IPS-20b (cell line): ENCODE measurements around the gene CDC42BPA.
"Not testable (repeated sequence)": the region's sequence is repeated elsewhere in the genome, so short reads cannot be mapped to it uniquely, and the experiment has no call there.

Source experiments
- H3K27ac ChIP-seq: one replicate; pipeline ENCODE4 v1.5.1; 2013; ENCODE audit warnings: low read length
- H3K27me3 ChIP-seq: 2 replicates; pipeline ENCODE4 v1.6.1; 2013; ENCODE audit warnings: mild to moderate bottlenecking, low read length, inconsistent platforms; ENCODE audit not compliant: insufficient read depth
- H3K36me3 ChIP-seq: 2 replicates; pipeline ENCODE4 v1.6.1; 2013; ENCODE audit warnings: low read depth, mild to moderate bottlenecking, inconsistent platforms, low read length, moderate library complexity; ENCODE audit not compliant: insufficient read depth
- H3K4me1 ChIP-seq: 2 replicates; pipeline ENCODE4 v1.6.1; 2013; ENCODE audit warnings: mild to moderate bottlenecking, control low read depth, inconsistent platforms, low read length, moderate library complexity; ENCODE audit not compliant: insufficient read depth
- H3K4me3 ChIP-seq: 2 replicates; pipeline ENCODE4 v1.5.1; 2013; ENCODE audit warnings: mild to moderate bottlenecking, low read length, inconsistent platforms
- H3K9ac ChIP-seq: 2 replicates; pipeline ENCODE4 v1.6.1; 2013; ENCODE audit warnings: low read depth, mild to moderate bottlenecking, inconsistent platforms, low read length, moderate library complexity
- H3K9me3 ChIP-seq: 2 replicates; pipeline ENCODE4 v1.6.1; 2013; ENCODE audit warnings: mild to moderate bottlenecking, low read depth, low read length, inconsistent platforms; ENCODE audit not compliant: insufficient read depth

Gene CDC42BPA

GRCh38 chr1:227240983-227241382 is 77.3 kb downstream of the CDC42BPA start:
- no peaks in the 10 kb centered on the region for H3K27me3 ChIP-seq

GRCh38 chr1:227234998-227235405 is 83.3 kb downstream of the CDC42BPA start:
- H3K27me3 ChIP-seq = no peaks in the 10 kb centered on the region
- H3K9me3 ChIP-seq = no peaks in the 10 kb centered on the region
- H3K36me3 ChIP-seq = no peaks in the 10 kb centered on the region
- no peak overlapping the region for H3K9ac ChIP-seq
- H3K4me3 ChIP-seq = no peak overlapping the region
- H3K4me1 ChIP-seq = peaks cover 5% of the 10 kb centered on the region; the same call in 1 of the 2 replicates
- H3K27ac ChIP-seq = no peak overlapping the region

More at GRCh38 chr1:227240983-227241382, 77.3 kb downstream of the CDC42BPA start:
- Histone ChIP-seq H3K27ac (no peak overlapping the region), H3K4me3 (no peak overlapping the region), H3K36me3 (no peaks in the 10 kb centered on the region), H3K9me3 (no peaks in the 10 kb centered on the region), H3K9ac (no peak overlapping the region), H3K4me1 (0 out of 2 replicates have a peak, but pooled peaks cover 5% of the 10 kb centered on the region)

GRCh38 chr1:227231128-227231527 is 87.2 kb downstream of the CDC42BPA start:
- H3K27ac ChIP-seq, H3K36me3 ChIP-seq, H3K9ac ChIP-seq, H3K4me1 ChIP-seq, H3K4me3 ChIP-seq, H3K27me3 ChIP-seq, H3K9me3 ChIP-seq: not testable (repeated sequence)

GRCh38 chr1:227228201-227228600 is 90.1 kb downstream of the CDC42BPA start:
- Histone ChIP-seq H3K4me3 (no peak overlapping the region), H3K27ac (no peak overlapping the region), H3K4me1 (peaks cover 4% of the 10 kb centered on the region), H3K9ac (no peak overlapping the region), H3K27me3 (no peaks in the 10 kb centered on the region), H3K9me3 (no peaks in the 10 kb centered on the region), H3K36me3 (no peaks in the 10 kb centered on the region)

GRCh38 chr1:227227761-227228160 is 90.5 kb downstream of the CDC42BPA start:
- Histone ChIP-seq H3K27me3 (no peaks in the 10 kb centered on the region), H3K27ac (no peak overlapping the region), H3K36me3 (no peaks in the 10 kb centered on the region), H3K4me3 (no peak overlapping the region), H3K4me1 (peaks cover 4% of the 10 kb centered on the region), H3K9ac (no peak overlapping the region), H3K9me3 (no peaks in the 10 kb centered on the region)

GRCh38 chr1:227225715-227226346 is 92.5 kb downstream of the CDC42BPA start:
- peaks cover 4% of the 10 kb centered on the region for H3K4me1 ChIP-seq
- no peak overlapping the region for H3K9ac ChIP-seq
- no peaks in the 10 kb centered on the region for H3K27me3 ChIP-seq
- H3K27ac ChIP-seq = no peak overlapping the region
- no peaks in the 10 kb centered on the region for H3K36me3 ChIP-seq
- no peak overlapping the region for H3K4me3 ChIP-seq
- H3K9me3 ChIP-seq = no peaks in the 10 kb centered on the region

GRCh38 chr1:227223171-227223806 is 95.0 kb downstream of the CDC42BPA start:
- no peaks in the 10 kb centered on the region for H3K27me3 ChIP-seq
- H3K27ac ChIP-seq = no peak overlapping the region
- no peak overlapping the region for H3K9ac ChIP-seq
- no peaks in the 10 kb centered on the region for H3K9me3 ChIP-seq
- peaks cover 4% of the 10 kb centered on the region for H3K4me1 ChIP-seq
- no peaks in the 10 kb centered on the region for H3K36me3 ChIP-seq
- H3K4me3 ChIP-seq = no peak overlapping the region

- Histone ChIP-seq H3K27me3 (no peaks in the 10 kb centered on the region), H3K9me3 (no peaks in the 10 kb centered on the region), H3K36me3 (no peaks in the 10 kb centered on the region), H3K4me1 (no peaks in the 10 kb centered on the region), H3K4me3 (no peak overlapping the region), H3K27ac (no peak overlapping the region), H3K9ac (no peak overlapping the region)
These were observed 98.5 kb downstream of the CDC42BPA start for GRCh38 chr1:227219715-227220292.

GRCh38 chr1:227218870-227219573 is 99.3 kb downstream of the CDC42BPA start:
- H3K9me3 ChIP-seq = no peaks in the 10 kb centered on the region
- no peaks in the 10 kb centered on the region for H3K36me3 ChIP-seq
- H3K27me3 ChIP-seq = no peaks in the 10 kb centered on the region
- no peak overlapping the region for H3K4me3 ChIP-seq
- no peak overlapping the region for H3K27ac ChIP-seq
- H3K4me1 ChIP-seq = no peaks in the 10 kb centered on the region
- no peak overlapping the region for H3K9ac ChIP-seq

- H3K27ac ChIP-seq = no peak overlapping the region
- H3K9ac ChIP-seq = no peak overlapping the region
- no peak overlapping the region for H3K4me3 ChIP-seq
- H3K27me3 ChIP-seq = no peaks in the 10 kb centered on the region
- peaks cover 6% of the 10 kb centered on the region; the same call in 1 of the 2 replicates for H3K36me3 ChIP-seq
- H3K4me1 ChIP-seq = no peaks in the 10 kb centered on the region
- no peaks in the 10 kb centered on the region for H3K9me3 ChIP-seq
These were observed 102.3 kb downstream of the CDC42BPA start for GRCh38 chr1:227215863-227216510.

- H3K4me1 ChIP-seq = no peaks in the 10 kb centered on the region
- no peak overlapping the region for H3K4me3 ChIP-seq
- no peaks in the 10 kb centered on the region for H3K27me3 ChIP-seq
- H3K27ac ChIP-seq = no peak overlapping the region
- H3K9me3 ChIP-seq = no peaks in the 10 kb centered on the region
- H3K9ac ChIP-seq = no peak overlapping the region
- H3K36me3 ChIP-seq = peaks cover 6% of the 10 kb centered on the region; the same call in 1 of the 2 replicates
These were observed 104.1 kb downstream of the CDC42BPA start for GRCh38 chr1:227214207-227214606.
